HEK293 (cell line): ENCODE measurements around the gene CACNA1D.

Experiments used
- CTCF ChIA-PET: fragments of 350-600 bp; formaldehyde crosslinking; extraction: SDS; loops from one replicate; lab custom pipeline; 2021; ENCODE audit warnings: antibody characterized with exemption; lab: Yijun Ruan, JAX
- POLR2A ChIA-PET: fragments of 300-600 bp; formaldehyde crosslinking; extraction: SDS; loops from one replicate; lab custom pipeline; 2020; ENCODE audit warnings: antibody characterized with exemption, inconsistent platforms; lab: Yijun Ruan, JAX
- H3K27ac ChIP-seq: fragments of 200-500 bp; sonication (Bioruptor generic); 2 replicates; pipeline ENCODE4 v1.5.1; 2014; ENCODE audit warnings: low read depth, low read length, control low read depth, inconsistent platforms; ENCODE audit errors: extremely low read depth
- H3K36me3 ChIP-seq, 2 experiments: fragments of 200-500 bp in 1 of 2; sonication (Bioruptor generic) in 1 of 2; 1 replicate in 1 of 2; 2 replicates in 1 of 2; pipeline ENCODE4 v1.5.1; 2014 to 2017; ENCODE audit warnings: inconsistent platforms in 2 of 2, low read length in 2 of 2; ENCODE audit not compliant: control insufficient read depth in 2 of 2, insufficient read depth in 1 of 2
- H3K4me1 ChIP-seq: fragments of 200-500 bp; sonication (Bioruptor generic); 2 replicates; pipeline ENCODE4 v1.5.1; 2014; ENCODE audit warnings: mild to moderate bottlenecking, low read length, inconsistent platforms; ENCODE audit not compliant: control insufficient read depth, insufficient read depth
- H3K4me3 ChIP-seq: 2 replicates; pipeline ENCODE4 v1.5.1; 2011; ENCODE audit warnings: low read depth, mild to moderate bottlenecking, control low read depth, low read length, moderate library complexity
- H3K9me3 ChIP-seq: fragments of 200-500 bp; sonication (Bioruptor generic); 2 replicates; pipeline ENCODE4 v1.5.1; 2014; ENCODE audit warnings: low read depth, low read length, inconsistent platforms; ENCODE audit not compliant: control insufficient read depth, insufficient read depth
- AEBP2 ChIP-seq: fragments of 450-650 bp; formaldehyde crosslinking; IDR thresholded peaks from 2 replicates; pipeline ENCODE4 v1.5.1; 2016; ENCODE audit warnings: missing biosample characterization, missing genetic modification characterization, borderline replicate concordance
- GFI1B ChIP-seq: fragments of 450-650 bp; formaldehyde crosslinking; IDR thresholded peaks from 2 replicates; pipeline ENCODE4 v1.5.1; 2016; ENCODE audit warnings: missing biosample characterization, missing genetic modification characterization
- KLF1 ChIP-seq: fragments of 450-650 bp; formaldehyde crosslinking; IDR thresholded peaks from 2 replicates; pipeline ENCODE4 v1.5.1; 2016; ENCODE audit warnings: missing biosample characterization, missing genetic modification characterization
- REPIN1 ChIP-seq: fragments of 450-650 bp; formaldehyde crosslinking; IDR thresholded peaks from 2 replicates; pipeline ENCODE4 v1.5.1; 2017; ENCODE audit warnings: missing biosample characterization, missing genetic modification characterization, low read depth
- SP2 ChIP-seq: fragments of 450-650 bp; formaldehyde crosslinking; IDR thresholded peaks from 2 replicates; pipeline ENCODE4 v1.5.1; 2016; ENCODE audit warnings: missing biosample characterization, missing genetic modification characterization
- ZBTB11 ChIP-seq: fragments of 450-650 bp; formaldehyde crosslinking; conservative IDR thresholded peaks from 2 replicates; pipeline ENCODE4 v1.5.1; 2016; ENCODE audit warnings: low read depth, missing biosample characterization, missing genetic modification characterization
- ZBTB20 ChIP-seq: fragments of 450-650 bp; formaldehyde crosslinking; IDR thresholded peaks from 2 replicates; pipeline ENCODE4 v1.5.1; 2016; ENCODE audit warnings: missing biosample characterization, missing genetic modification characterization
- ZBTB49 ChIP-seq: fragments of 450-650 bp; formaldehyde crosslinking; IDR thresholded peaks from 2 replicates; pipeline ENCODE4 v1.5.1; 2016; ENCODE audit warnings: missing biosample characterization, missing genetic modification characterization, low read depth
- ZNF121 ChIP-seq: fragments of 450-650 bp; formaldehyde crosslinking; IDR thresholded peaks from 2 replicates; pipeline ENCODE4 v1.5.1; 2016; ENCODE audit warnings: missing biosample characterization, missing genetic modification characterization
- ZNF146 ChIP-seq: fragments of 450-650 bp; formaldehyde crosslinking; IDR thresholded peaks from 2 replicates; pipeline ENCODE4 v1.5.1; 2016; ENCODE audit warnings: missing biosample characterization, missing genetic modification characterization
- ZNF184 ChIP-seq: fragments of 450-650 bp; IDR thresholded peaks from 2 replicates; pipeline ENCODE4 v1.5.1; 2018; ENCODE audit warnings: missing biosample characterization, mild to moderate bottlenecking, missing genetic modification characterization
- ZNF280D ChIP-seq: fragments of 450-650 bp; formaldehyde crosslinking; IDR thresholded peaks from 2 replicates; pipeline ENCODE4 v1.5.1; 2016; ENCODE audit warnings: missing biosample characterization, missing genetic modification characterization
- ZNF292 ChIP-seq: fragments of 450-650 bp; formaldehyde crosslinking; IDR thresholded peaks from 2 replicates; pipeline ENCODE4 v1.5.1; 2016; ENCODE audit warnings: low read depth, missing biosample characterization, missing genetic modification characterization, borderline replicate concordance
- ZNF362 ChIP-seq: fragments of 450-650 bp; formaldehyde crosslinking; IDR thresholded peaks from 2 replicates; pipeline ENCODE4 v1.5.1; 2016; ENCODE audit warnings: missing biosample characterization, missing genetic modification characterization
- ZNF394 ChIP-seq: fragments of 450-650 bp; formaldehyde crosslinking; IDR thresholded peaks from 2 replicates; pipeline ENCODE4 v1.5.1; 2016; ENCODE audit warnings: missing biosample characterization, missing genetic modification characterization, mild to moderate bottlenecking, moderate library complexity, borderline replicate concordance
- ZNF501 ChIP-seq: fragments of 450-650 bp; formaldehyde crosslinking; IDR thresholded peaks from 2 replicates; pipeline ENCODE4 v1.5.1; 2016; ENCODE audit warnings: missing biosample characterization, missing genetic modification characterization
- ZNF510 ChIP-seq: fragments of 450-650 bp; formaldehyde crosslinking; IDR thresholded peaks from 2 replicates; pipeline ENCODE4 v1.5.1; 2018; ENCODE audit warnings: mild to moderate bottlenecking, missing genetic modification characterization, missing biosample characterization; ENCODE audit not compliant: insufficient replicate concordance
- ZNF548 ChIP-seq: fragments of 450-650 bp; formaldehyde crosslinking; IDR thresholded peaks from 2 replicates; pipeline ENCODE4 v1.5.1; 2016; ENCODE audit warnings: missing biosample characterization, missing genetic modification characterization
- ZNF561 ChIP-seq: fragments of 450-650 bp; IDR thresholded peaks from 2 replicates; pipeline ENCODE4 v1.5.1; 2018; ENCODE audit warnings: missing biosample characterization, missing genetic modification characterization, borderline replicate concordance
- ZNF600 ChIP-seq: fragments of 450-650 bp; formaldehyde crosslinking; IDR thresholded peaks from 2 replicates; pipeline ENCODE4 v1.5.1; 2016; ENCODE audit warnings: missing biosample characterization, missing genetic modification characterization
- ZNF623 ChIP-seq: fragments of 450-650 bp; formaldehyde crosslinking; IDR thresholded peaks from 2 replicates; pipeline ENCODE4 v1.5.1; 2016; ENCODE audit warnings: missing biosample characterization, missing genetic modification characterization
- ZNF664 ChIP-seq: fragments of 450-650 bp; formaldehyde crosslinking; IDR thresholded peaks from 2 replicates; pipeline ENCODE4 v1.5.1; 2016; ENCODE audit warnings: missing biosample characterization, missing genetic modification characterization
- ZNF701 ChIP-seq: fragments of 450-650 bp; formaldehyde crosslinking; IDR thresholded peaks from 2 replicates; pipeline ENCODE4 v1.5.1; 2016; ENCODE audit warnings: missing biosample characterization, missing genetic modification characterization
- ZNF768 ChIP-seq: fragments of 450-650 bp; formaldehyde crosslinking; IDR thresholded peaks from 2 replicates; pipeline ENCODE4 v1.5.1; 2018; ENCODE audit warnings: missing biosample characterization, mild to moderate bottlenecking, missing genetic modification characterization
- ZSCAN5A ChIP-seq: fragments of 450-650 bp; formaldehyde crosslinking; IDR thresholded peaks from 2 replicates; pipeline ENCODE4 v1.5.1; 2016; ENCODE audit warnings: missing biosample characterization, missing genetic modification characterization

The CACNA1D gene

GRCh38 chr3:53726643-53727042, 232.2 kb downstream of the CACNA1D start (continued):
- no peak for TF ChIP-seq ZSCAN5A (tag by site-specific recombination)
- no peak for TF ChIP-seq ZNF501 (tag by site-specific recombination)
- no peak for TF ChIP-seq ZNF664 (tag by site-specific recombination)
- no peak for TF ChIP-seq GFI1B (tag by site-specific recombination)
- no peak for TF ChIP-seq ZBTB11 (tag by site-specific recombination)
- TF ChIP-seq ZBTB20 (tag by site-specific recombination): no peak
- no peak for TF ChIP-seq ZNF768 (tag by site-specific recombination)
- TF ChIP-seq ZNF623: no peak
- TF ChIP-seq, all 188 proteins: peak for 0

- TF ChIP-seq ZNF280D (tag by site-specific recombination): no peak
- no peak for TF ChIP-seq ZNF184 (tag by site-specific recombination)
- no peak for TF ChIP-seq ZNF510 (tag by site-specific recombination)
- no peak for TF ChIP-seq ZNF548 (tag by site-specific recombination)
- no peak for TF ChIP-seq SP2 (tag by site-specific recombination)
- TF ChIP-seq ZNF362 (tag by site-specific recombination): no peak
- no peak for TF ChIP-seq KLF1
- TF ChIP-seq ZNF600 (tag by site-specific recombination): no peak
- TF ChIP-seq ZBTB49 (tag by site-specific recombination): no peak
- TF ChIP-seq ZNF146 (tag by site-specific recombination): no peak
- TF ChIP-seq REPIN1 (tag by site-specific recombination): no peak
- no peak for TF ChIP-seq ZNF394
- no peak for TF ChIP-seq ZNF701 (tag by site-specific recombination)
- no peak for TF ChIP-seq ZNF121 (tag by site-specific recombination)
- no peak for TF ChIP-seq ZNF561 (tag by site-specific recombination)
- no peak for TF ChIP-seq AEBP2 (tag by site-specific recombination)
- no peak for TF ChIP-seq ZNF292
- H3K9me3 ChIP-seq: no peaks in the 10 kb centered on the region
- ChIA-PET CTCF (no interaction called here), POLR2A (no interaction called here)
- H3K4me1 ChIP-seq: peaks cover 4% of the 10 kb centered on the region; the same call in 1 of the 2 replicates
- H3K4me3 ChIP-seq: no peak overlapping the region
- no peak overlapping the region for H3K27ac ChIP-seq
- H3K36me3 ChIP-seq: no peaks in the 10 kb centered on the region
Measured at GRCh38 chr3:53728606-53729005, 234.2 kb downstream of the CACNA1D start.
